IMR-90 (cell line): ENCODE data around the gene PNPLA5. TPM values are rescaled to one million over a fixed set of nuclear protein-coding genes. Genes with fewer than 3 reads are reported as not detected.

Experiments used
- ATAC-seq: fragments of 200-7000 bp; cut with Tn5 transposase; 2 replicates; pipeline ENCODE4 v1.9.1; 2020; ENCODE audit warnings: low read depth, mild to moderate bottlenecking, moderate library complexity
- BruUV-seq: library from RNA; stranded (reverse); fragments of 400-500 nt; replicated peaks from 2 replicates; lab custom pipeline; 2021; lab: Mats Ljungman, UMichigan
- CTCF ChIA-PET: fragments of 300-600 bp; formaldehyde crosslinking; extraction: SDS; loops from one replicate; lab custom pipeline; 2021; ENCODE audit warnings: antibody characterized with exemption; lab: Yijun Ruan, JAX
- POLR2A ChIA-PET: fragments of 300-600 bp; sonication (Branson Sonifier 250); formaldehyde crosslinking; loops from one replicate; lab custom pipeline; 2022; ENCODE audit warnings: antibody characterized with exemption; ENCODE audit not compliant: unreplicated experiment; lab: Charles Lee
- DNase-seq: peaks from one replicate; pipeline ENCODE4 v3.0.0; 2013
- H2AFZ ChIP-seq: replicated peaks from 2 replicates; pipeline ENCODE3; 2013; ENCODE audit warnings: low read length, mild to moderate bottlenecking; ENCODE audit not compliant: poor library complexity
- H2AK5ac ChIP-seq: 2 replicates; pipeline ENCODE4 v1.6.1; 2013; ENCODE audit warnings: low read depth, low read length, inconsistent platforms
- H2AK9ac ChIP-seq: replicated peaks from 2 replicates; pipeline ENCODE3; 2013; ENCODE audit warnings: mild to moderate bottlenecking, low read depth, low read length, moderate library complexity; ENCODE audit not compliant: poor library complexity
- H2BK120ac ChIP-seq: 2 replicates; pipeline ENCODE4 v1.6.1; 2013; ENCODE audit warnings: low read depth, low read length, inconsistent platforms
- H2BK15ac ChIP-seq: 3 replicates; pipeline ENCODE4 v1.6.1; 2013; ENCODE audit warnings: low read depth, low read length, inconsistent platforms
- H2BK20ac ChIP-seq: 2 replicates; pipeline ENCODE4 v1.6.1; 2013; ENCODE audit warnings: low read depth, mild to moderate bottlenecking, inconsistent platforms, low read length, moderate library complexity
- H2BK5ac ChIP-seq: 2 replicates; pipeline ENCODE4 v1.6.1; 2013; ENCODE audit warnings: mild to moderate bottlenecking, low read depth, low read length, inconsistent platforms; ENCODE audit not compliant: poor library complexity, severe bottlenecking
- H3K14ac ChIP-seq: replicated peaks from 2 replicates; pipeline ENCODE4 v1.6.1; 2013; ENCODE audit warnings: low read depth, low read length, inconsistent platforms
- H3K18ac ChIP-seq: 2 replicates; pipeline ENCODE4 v1.6.1; 2013; ENCODE audit warnings: low read depth, low read length, control low read depth
- H3K23ac ChIP-seq: 2 replicates; pipeline ENCODE4 v1.6.1; 2013; ENCODE audit warnings: low read depth, low read length, inconsistent platforms
- H3K27ac ChIP-seq: 2 replicates; pipeline ENCODE4 v1.5.1; 2013; ENCODE audit warnings: mild to moderate bottlenecking, control low read depth, low read length; ENCODE audit not compliant: insufficient read depth
- H3K27me3 ChIP-seq: 2 replicates; pipeline ENCODE4 v1.6.1; 2013; ENCODE audit warnings: low read length; ENCODE audit not compliant: control insufficient read depth, insufficient read depth
- H3K36me3 ChIP-seq: 2 replicates; pipeline ENCODE4 v1.6.1; 2013; ENCODE audit warnings: low read length, mixed read lengths; ENCODE audit not compliant: control insufficient read depth, insufficient read depth
- H3K4ac ChIP-seq: 2 replicates; pipeline ENCODE4 v1.6.1; 2013; ENCODE audit warnings: low read depth, low read length, inconsistent platforms
- H3K4me1 ChIP-seq: 2 replicates; pipeline ENCODE4 v1.6.1; 2013; ENCODE audit warnings: low read length, mixed read lengths; ENCODE audit not compliant: control insufficient read depth, insufficient read depth
- H3K4me2 ChIP-seq: 2 replicates; pipeline ENCODE4 v1.6.1; 2013; ENCODE audit warnings: low read depth, mild to moderate bottlenecking, control low read depth, low read length, moderate library complexity
- H3K4me3 ChIP-seq: 2 replicates; pipeline ENCODE4 v1.5.1; 2013; ENCODE audit warnings: low read depth, mild to moderate bottlenecking, control low read depth, low read length, moderate library complexity; ENCODE audit not compliant: insufficient read depth
- H3K56ac ChIP-seq: 2 replicates; pipeline ENCODE4 v1.6.1; 2013; ENCODE audit warnings: low read length, inconsistent platforms; ENCODE audit not compliant: insufficient read depth; ENCODE audit errors: extremely low read depth
- H3K79me1 ChIP-seq, 2 experiments: 2 replicates each; pipeline ENCODE4 v1.6.1; 2013; ENCODE audit warnings: low read length in 2 of 2, inconsistent platforms in 1 of 2, low read depth in 1 of 2
- H3K9ac ChIP-seq: 2 replicates; pipeline ENCODE4 v1.6.1; 2013; ENCODE audit warnings: low read depth, low read length, control low read depth
- H3K9me1 ChIP-seq: 2 replicates; pipeline ENCODE4 v1.6.1; 2013; ENCODE audit warnings: low read length, inconsistent platforms; ENCODE audit not compliant: insufficient read depth
- H3K9me3 ChIP-seq: 2 replicates; pipeline ENCODE4 v1.6.1; 2013; ENCODE audit warnings: low read length; ENCODE audit not compliant: control insufficient read depth, insufficient read depth
- H4K20me1 ChIP-seq: 2 replicates; pipeline ENCODE4 v1.6.1; 2013; ENCODE audit warnings: low read length, inconsistent platforms; ENCODE audit not compliant: insufficient read depth
- H4K5ac ChIP-seq: 2 replicates; pipeline ENCODE4 v1.6.1; 2013; ENCODE audit warnings: mild to moderate bottlenecking, low read depth, low read length, control low read depth
- H4K8ac ChIP-seq, 2 experiments: 2 replicates each; pipeline ENCODE4 v1.6.1; 2013; ENCODE audit warnings: low read depth in 2 of 2, low read length in 2 of 2, control low read depth in 1 of 2, inconsistent platforms in 1 of 2
- H4K91ac ChIP-seq: 2 replicates; pipeline ENCODE4 v1.6.1; 2013; ENCODE audit warnings: low read depth, low read length, inconsistent platforms; ENCODE audit not compliant: insufficient read depth
- CEBPB ChIP-seq: IDR thresholded peaks from 2 replicates; pipeline ENCODE4 v1.6.1; 2012; ENCODE audit warnings: low read depth, low read length, improper control_type of control experiment
- ELK1 ChIP-seq: fragments of 150-350 bp; IDR thresholded peaks from 2 replicates; pipeline ENCODE4 v1.6.1; 2016; ENCODE audit warnings: low read depth, mild to moderate bottlenecking, low read length, moderate library complexity, borderline replicate concordance
- FOS ChIP-seq: fragments of 150-350 bp; IDR thresholded peaks from 2 replicates; pipeline ENCODE4 v1.6.1; 2016; ENCODE audit warnings: low read depth, low read length
- NFE2L2 ChIP-seq: fragments of 150-350 bp; IDR thresholded peaks from 2 replicates; pipeline ENCODE4 v1.6.1; 2016; ENCODE audit warnings: low read depth, mild to moderate bottlenecking, low read length
- WGBS, 2 experiments: methylation state at CpG; one replicate each; pipeline versions ENCODE4 v1.1.5 to v1.1.7; 2013; ENCODE audit warnings: missing lambda C conversion rate in 2 of 2; ENCODE audit not compliant: insufficient read length in 1 of 2; ENCODE audit errors: extremely low coverage in 2 of 2; 5-methylcytosine and 5-hydroxymethylcytosine counted together
- dilution Hi-C: fragments of 300-500 bp; cut with HindIII; formaldehyde crosslinking; loops from one replicate; pipeline ENCODE4 v1.14.3; 2018; ENCODE audit warnings: low sequenced_read_pairs; ENCODE audit not compliant: unreplicated experiment
- in situ Hi-C: fragments of 300-500 bp; cut with MboI; formaldehyde crosslinking; loops from 3 replicates; pipeline ENCODE4 v1.14.3; 2019; ENCODE audit warnings: low sequenced_read_pairs, inconsistent platforms, mixed read lengths
- intact Hi-C: fragments of 100-400 bp; cut with micrococcal nuclease; formaldehyde crosslinking; loops from 2 replicates; pipeline ENCODE4 v1.10.0; 2022
- polyA plus RNA-seq, 3 experiments: library from polyadenylated mRNA; depleted of rRNA; stranded (reverse); fragments of >200 nt; gene quantifications; 2 replicates each; pipeline ENCODE4 v1.2.3, GENCODE V29; 2012; ENCODE audit warnings: low replicate concordance in 1 of 3
- total RNA-seq: library from RNA; depleted of rRNA; stranded (reverse); fragments of >200 nt; gene quantifications from 2 replicates; pipeline ENCODE4 v1.2.3, GENCODE V29; 2012

Gene PNPLA5
- total and polyA plus RNA-seq, 2 of the 4 experiments (the other 2 are of a cell fraction), result 0.18 to 0.44 TPM

- Histone ChIP-seq H3K14ac (no peak overlapping the region), H4K5ac (no peak overlapping the region), H2AK5ac (no peak overlapping the region), H3K18ac (no peak overlapping the region), H3K79me1 (no peaks in the 10 kb centered on the region; a peak in 1 of 4 replicates), H2AK9ac (no peak overlapping the region), H3K9me3 (no peaks in the 10 kb centered on the region), H3K56ac (no peak overlapping the region), H3K4me3 (no peak overlapping the region), H3K4ac (no peak overlapping the region), H3K4me1 (peaks cover 5% of the 10 kb centered on the region; the same call in 1 of the 2 replicates), H2BK120ac (no peak overlapping the region), H3K23ac (no peak overlapping the region), H4K91ac (no peak overlapping the region), H3K36me3 (no peaks in the 10 kb centered on the region), H3K4me2 (no peak overlapping the region), H2BK15ac (no peak overlapping the region), H3K27me3 (peaks cover 1% of the 10 kb centered on the region; the same call in 1 of the 2 replicates), H2AFZ (peak overlapping the region; percentile 3), H4K8ac (no peak overlapping the region), H3K9me1 (no peaks in the 10 kb centered on the region), H2BK20ac (no peak overlapping the region), H2BK5ac (no peak overlapping the region), H3K9ac (no peak overlapping the region), H3K27ac (no peak overlapping the region), H4K20me1 (peaks cover 8% of the 10 kb centered on the region)
- TF ChIP-seq NFE2L2 (no peak), ELK1 (no peak), CEBPB (no peak), FOS (no peak)
- no TSS peak for BruUV-seq
- in situ Hi-C loops (no loop called here), intact Hi-C loops (no loop called here), dilution Hi-C loops (no loop called here)
- CTCF ChIA-PET, result no interaction called here
- ATAC-seq, result no peak
- DNase-seq, result no peak
- WGBS, 2 experiments, result 90% methylated on average over 2 of the region's 11 CpGs; no CpG with 5 or more reads in 1 of the 2 experiments
- POLR2A ChIA-PET, result no interaction called here
Observed at GRCh38 chr22:43846966-43847365, 44.8 kb downstream of the PNPLA5 start.
